Embryonic facial prominence (tissue), 1 donor: ENCODE results near the gene HSF4.

Experiments
- DNase-seq: peaks from one replicate; pipeline ENCODE4 v3.0.0-alpha.2; 2016; ENCODE audit errors: extremely low spot score

The HSF4 gene

GRCh38 chr16:67166598-67167168, 2.1 kb downstream of the HSF4 start:
- no peak for DNase-seq

GRCh38 chr16:67167588-67167987, 3.0 kb downstream of the HSF4 start:
- no peak for DNase-seq

DNA sequence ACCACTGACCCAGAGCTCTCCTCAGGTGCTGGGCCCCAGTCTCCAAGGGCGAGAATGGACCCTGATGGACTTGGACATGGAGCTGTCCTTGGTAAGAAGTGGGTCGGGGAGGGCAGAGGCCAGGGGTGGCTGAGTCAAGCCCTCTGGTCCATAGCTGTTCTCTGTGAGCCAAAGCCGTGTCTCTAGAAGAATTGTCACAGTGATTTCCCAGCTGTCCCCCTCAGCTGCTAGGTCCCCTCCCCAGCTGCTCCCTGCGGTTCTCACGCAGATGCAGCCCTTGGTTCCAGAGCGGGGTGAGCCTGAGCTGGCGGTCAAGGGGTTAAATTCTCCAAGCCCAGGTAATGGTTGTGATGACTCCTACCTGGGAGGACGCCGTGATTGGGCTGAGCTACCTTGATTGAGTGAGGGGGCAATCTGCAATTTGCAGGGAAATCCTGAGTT, 4.5 kb downstream of the HSF4 start:
- no peak for DNase-seq

GRCh38 chr16:67169642-67170167, 5.2 kb downstream of the HSF4 start:
- DNase-seq: no peak

DNA sequence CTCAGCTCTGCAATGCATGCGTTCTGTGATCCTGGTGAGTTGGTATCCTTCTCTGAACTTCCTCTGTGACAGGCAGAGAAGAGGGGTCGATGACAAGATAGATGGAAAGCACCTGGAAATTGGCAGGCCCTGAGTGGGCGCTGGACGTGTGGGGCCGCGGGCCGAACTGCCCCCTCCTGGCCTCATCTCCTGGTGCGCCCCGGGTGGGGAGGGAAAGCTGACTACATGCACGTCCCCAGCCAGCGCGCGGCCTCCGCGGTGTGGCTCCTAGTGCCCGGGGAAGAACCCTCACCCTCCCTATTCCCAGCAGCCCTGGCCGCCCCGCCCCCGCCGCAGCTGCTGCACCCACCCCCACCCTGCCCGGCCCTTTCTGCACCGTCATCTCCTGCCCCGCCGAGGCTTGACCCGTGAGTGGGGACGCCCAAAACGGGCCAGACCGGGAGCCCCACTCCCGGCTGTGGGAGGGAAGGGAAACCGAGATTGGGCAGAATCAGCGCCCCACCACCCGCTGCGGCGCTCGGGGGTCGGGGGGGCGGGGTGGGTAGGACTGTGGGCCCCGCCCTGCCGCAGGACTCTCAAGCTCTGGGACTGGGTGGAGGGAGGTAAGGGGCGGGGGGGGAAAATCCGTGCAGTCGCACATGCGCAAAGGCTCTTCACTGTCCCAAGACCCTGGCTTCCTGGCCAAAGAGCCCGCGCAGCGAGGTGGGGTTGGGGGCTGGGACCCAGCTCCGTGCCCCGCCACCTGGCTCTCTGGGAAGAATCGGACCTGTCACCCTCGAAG, 5.8 kb downstream of the HSF4 start, which contains the start of gene NOL3:
Gene NOL3 (plus strand): TSS at position 371 of the 781 bp plus-strand sequence.
- DNase-seq: no peak

DNA sequence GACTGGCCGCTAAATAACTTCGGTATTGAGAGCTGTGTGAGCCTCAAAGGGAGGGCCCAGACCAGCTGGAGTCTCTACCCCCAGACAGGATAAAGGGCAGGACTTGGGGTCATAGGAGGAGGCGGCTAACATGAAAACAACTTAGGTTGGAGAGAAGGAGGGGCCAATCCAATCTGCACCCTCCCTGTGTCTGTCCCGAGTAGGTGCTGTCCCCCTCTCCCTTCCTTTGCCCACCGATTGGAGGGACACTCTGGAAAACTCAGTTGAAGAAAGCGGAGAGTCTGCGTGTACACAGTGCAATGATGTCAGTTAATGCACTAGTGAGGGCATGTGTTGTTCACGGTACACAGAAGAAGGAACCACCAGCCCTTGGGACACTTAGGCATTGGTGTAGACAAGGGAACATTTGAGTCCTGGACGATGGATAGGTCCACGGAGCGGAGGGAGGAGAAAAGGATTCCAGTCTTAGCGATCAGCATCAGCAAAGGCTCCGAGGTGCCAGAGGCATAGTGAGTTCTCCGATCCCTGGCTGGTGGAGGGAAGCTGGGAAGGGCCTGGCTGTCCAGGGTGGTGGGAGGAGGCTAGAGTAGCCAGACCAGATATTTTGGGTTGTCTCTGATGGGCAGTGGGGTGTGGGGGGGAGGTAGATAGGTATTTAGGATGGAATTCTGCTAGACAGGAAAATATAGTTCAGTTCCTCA, 6.6 kb downstream of the HSF4 start:
- DNase-seq: no peak

- DNase-seq: no peak
Measured at GRCh38 chr16:67173323-67173722, 8.8 kb downstream of the HSF4 start.

DNA sequence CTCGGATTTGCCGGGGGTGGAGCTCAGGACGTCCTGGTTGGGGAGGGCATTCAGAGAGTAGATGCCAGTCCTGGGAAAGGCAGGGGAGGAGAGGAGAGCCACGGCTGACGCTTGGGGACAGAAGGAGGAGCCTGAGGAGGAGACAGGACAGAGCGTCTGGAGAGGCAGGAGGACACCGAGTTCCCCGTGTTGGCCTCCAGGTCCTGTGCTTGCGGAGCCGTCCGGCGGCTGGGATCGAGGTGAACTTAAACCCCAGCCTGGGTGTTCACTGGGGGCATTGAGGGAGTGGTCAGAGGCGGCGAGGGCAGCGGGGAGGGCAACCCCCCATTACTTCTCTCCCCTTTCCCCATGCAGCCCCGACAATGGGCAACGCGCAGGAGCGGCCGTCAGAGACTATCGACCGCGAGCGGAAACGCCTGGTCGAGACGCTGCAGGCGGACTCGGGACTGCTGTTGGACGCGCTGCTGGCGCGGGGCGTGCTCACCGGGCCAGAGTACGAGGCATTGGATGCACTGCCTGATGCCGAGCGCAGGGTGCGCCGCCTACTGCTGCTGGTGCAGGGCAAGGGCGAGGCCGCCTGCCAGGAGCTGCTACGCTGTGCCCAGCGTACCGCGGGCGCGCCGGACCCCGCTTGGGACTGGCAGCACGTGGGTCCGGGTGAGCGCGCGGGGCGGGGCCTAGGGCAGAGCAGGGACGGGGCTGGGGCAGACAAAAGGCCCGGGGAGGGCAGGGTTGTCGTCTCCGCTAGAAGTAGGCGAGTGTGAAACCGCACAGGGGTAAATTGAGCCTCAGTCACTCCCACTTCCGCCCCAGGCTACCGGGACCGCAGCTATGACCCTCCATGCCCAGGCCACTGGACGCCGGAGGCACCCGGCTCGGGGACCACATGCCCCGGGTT, 9.5 kb downstream of the HSF4 start:
- no peak for DNase-seq

DNA sequence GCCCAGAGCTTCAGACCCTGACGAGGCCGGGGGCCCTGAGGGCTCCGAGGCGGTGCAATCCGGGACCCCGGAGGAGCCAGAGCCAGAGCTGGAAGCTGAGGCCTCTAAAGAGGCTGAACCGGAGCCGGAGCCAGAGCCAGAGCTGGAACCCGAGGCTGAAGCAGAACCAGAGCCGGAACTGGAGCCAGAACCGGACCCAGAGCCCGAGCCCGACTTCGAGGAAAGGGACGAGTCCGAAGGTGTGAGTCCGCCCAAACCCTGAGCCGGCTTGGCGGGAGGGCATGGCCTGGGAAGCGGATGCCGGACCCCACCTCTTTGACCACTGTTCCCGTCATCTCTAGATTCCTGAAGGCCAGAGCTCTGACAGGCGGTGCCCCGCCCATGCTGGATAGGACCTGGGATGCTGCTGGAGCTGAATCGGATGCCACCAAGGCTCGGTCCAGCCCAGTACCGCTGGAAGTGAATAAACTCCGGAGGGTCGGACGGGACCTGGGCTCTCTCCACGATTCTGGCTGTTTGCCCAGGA, 10.2 kb downstream of the HSF4 start:
- DNase-seq: no peak

DNA sequence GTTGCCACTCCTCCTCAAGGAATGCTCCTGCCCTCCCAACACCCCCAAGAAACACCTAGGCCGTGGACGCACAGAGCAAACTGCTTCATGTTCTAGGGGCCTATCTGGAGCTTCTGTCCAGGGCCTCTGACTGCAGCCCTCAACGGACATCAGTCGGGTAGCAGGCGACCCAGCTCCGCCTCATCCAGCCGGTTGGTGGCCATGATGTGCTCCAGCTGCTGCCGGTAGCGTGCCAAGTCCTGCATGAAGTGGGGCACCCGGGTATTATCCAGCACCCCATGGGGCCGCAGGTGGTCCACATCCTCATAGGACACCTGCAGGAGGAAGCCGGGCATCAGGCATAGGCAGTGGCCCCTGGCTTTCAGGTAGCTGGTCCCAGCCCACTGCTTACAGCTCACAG, 12.1 kb downstream of the HSF4 start:
- no peak for DNase-seq

GRCh38 chr16:67177743-67178699, 13.5 kb downstream of the HSF4 start:
- peak; percentile 58 for DNase-seq

DNA sequence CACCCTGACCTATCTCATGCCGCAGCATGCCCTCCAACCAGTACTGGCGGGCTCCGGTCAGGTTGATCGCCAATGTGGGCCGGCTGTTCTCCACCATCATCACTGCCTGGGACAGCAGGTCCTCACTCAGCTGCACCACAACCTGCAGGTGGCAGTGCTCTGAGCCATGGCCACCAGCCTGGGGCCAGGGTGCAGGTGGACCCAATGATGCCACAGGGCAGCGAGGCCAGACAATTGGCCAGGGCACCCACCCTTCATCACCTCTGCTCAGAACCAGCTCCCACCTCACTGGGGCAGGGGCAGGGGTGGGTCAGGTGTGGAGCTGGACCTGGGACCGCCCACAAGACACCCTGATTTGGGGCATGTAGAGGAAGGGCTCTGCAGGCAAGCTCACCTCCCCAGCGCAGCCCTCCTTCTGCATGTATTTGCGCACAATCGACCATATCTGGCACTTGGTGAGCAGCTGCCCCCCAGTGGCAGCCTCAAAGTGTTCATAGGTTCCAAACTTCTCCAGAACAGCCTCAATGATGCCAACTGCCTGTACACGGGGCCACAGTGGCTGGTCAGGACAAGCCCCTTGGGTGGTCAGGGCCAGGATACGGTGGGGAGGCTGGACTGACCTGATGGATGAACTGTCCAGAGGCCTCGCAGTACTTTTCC, 15.0 kb downstream of the HSF4 start:
- no peak for DNase-seq

- DNase-seq: no peak
Measured at GRCh38 chr16:67180166-67180565, 15.6 kb downstream of the HSF4 start.

GRCh38 chr16:67181346-67181745, 16.8 kb downstream of the HSF4 start:
- DNase-seq: no peak

DNA sequence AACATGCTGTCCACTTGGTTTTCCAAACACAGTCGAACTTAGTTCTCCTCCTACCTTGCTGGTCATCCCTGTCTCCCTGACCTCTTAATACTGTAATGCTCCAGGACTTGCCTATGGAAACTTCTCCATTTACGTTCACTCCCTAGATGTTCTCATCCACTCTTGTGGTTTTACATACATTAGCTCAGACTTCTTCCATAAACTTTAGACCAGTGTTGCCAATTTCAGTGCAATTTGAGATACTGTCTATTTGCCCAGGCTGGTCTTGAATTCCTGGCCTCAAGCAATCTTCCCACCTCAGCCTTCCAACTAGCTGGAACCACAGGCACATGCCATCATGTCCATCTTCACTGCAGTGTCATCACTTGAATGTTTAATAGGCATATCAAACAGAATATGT, 17.7 kb downstream of the HSF4 start:
- DNase-seq: no peak

- DNase-seq: no peak
Measured at GRCh38 chr16:67183284-67183626, 18.7 kb downstream of the HSF4 start.

- peak; percentile 96 for DNase-seq
Measured at GRCh38 chr16:67183627-67184452, 19.3 kb downstream of the HSF4 start, which contains the start of gene MATCAP1. MATCAP1 (minus strand) TSS chr16:67183963; CDS start chr16:67180610, 3,353 bp downstream.

DNA sequence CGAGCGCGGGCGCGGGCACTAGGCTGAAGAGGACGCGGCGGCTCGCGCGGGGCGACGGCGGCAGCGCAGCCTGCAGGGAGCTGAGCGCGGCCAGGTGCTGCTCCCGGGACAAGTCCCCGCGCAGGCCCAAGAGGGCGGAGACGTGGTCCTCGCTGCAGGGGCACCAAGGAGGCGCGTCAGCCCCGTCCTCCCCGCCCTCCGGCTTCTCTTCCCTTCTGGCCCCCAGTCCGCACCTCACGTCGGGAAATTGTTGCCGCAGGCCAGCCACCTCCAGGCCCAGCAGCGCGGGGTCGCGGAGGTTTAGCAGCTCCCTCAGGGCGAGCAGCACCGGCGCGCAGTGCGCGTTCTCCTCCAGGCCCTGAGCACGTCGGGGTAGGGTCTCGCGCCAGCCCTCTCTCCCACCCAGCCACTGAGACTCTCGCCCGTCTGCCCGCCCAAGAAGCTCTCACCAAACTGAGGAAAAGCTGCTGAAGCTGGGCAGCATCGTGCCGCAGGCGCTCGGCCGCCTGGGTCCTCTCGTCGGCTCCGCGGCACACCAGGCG, 20.0 kb downstream of the HSF4 start:
- DNase-seq: no peak
